HG03565 (cell line): ENCODE results near the gene ZBTB32.
"Not testable (repeated sequence)": the region's sequence is repeated elsewhere in the genome, so short reads cannot be mapped to it uniquely, and the experiment has no call there.

Experiments
- ATAC-seq: cut with Tn5 transposase; IDR thresholded peaks from one replicate; pipeline ENCODE4 v1.9.1; 2021; ENCODE audit warnings: mild to moderate bottlenecking, moderate library complexity; ENCODE audit not compliant: unreplicated experiment

Gene ZBTB32

DNA sequence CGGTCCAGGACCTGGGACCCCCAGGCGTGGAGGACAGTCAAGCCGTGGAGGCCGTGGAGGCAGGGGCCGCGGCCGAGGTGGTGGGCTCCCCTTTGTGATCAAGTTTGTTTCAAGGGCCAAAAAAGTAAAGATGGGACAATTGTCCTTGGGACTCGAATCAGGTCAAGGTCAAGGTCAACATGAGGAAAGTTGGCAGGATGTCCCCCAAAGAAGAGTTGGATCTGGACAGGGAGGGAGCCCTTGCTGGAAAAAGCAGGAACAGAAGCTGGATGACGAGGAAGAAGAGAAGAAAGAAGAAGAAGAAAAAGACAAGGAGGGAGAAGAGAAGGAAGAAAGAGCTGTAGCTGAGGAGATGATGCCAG, 15.8 kb downstream of the ZBTB32 start:
- no peak for ATAC-seq

DNA sequence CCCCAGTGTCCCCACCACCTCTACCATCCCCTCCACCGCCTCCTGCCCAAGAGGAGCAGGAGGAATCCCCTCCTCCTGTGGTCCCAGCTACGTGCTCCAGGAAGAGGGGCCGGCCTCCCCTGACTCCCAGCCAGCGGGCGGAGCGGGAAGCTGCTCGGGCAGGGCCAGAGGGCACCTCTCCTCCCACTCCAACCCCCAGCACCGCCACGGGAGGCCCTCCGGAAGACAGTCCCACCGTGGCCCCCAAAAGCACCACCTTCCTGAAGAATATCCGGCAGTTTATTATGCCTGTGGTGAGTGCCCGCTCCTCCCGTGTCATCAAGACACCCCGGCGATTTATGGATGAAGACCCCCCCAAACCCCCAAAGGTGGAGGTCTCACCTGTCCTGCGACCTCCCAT, 16.3 kb downstream of the ZBTB32 start:
- no peak for ATAC-seq

DNA sequence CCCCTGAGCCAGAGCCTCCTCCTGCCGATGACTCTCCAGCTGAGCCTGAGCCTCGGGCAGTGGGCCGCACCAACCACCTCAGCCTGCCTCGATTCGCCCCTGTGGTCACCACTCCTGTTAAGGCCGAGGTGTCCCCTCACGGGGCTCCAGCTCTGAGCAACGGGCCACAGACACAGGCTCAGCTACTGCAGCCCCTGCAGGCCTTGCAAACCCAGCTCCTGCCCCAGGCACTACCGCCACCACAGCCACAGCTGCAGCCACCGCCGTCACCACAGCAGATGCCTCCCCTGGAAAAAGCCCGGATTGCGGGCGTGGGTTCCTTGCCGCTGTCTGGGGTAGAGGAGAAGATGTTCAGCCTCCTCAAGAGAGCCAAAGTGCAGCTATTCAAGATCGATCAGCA, 17.0 kb downstream of the ZBTB32 start:
- ATAC-seq: no peak

DNA sequence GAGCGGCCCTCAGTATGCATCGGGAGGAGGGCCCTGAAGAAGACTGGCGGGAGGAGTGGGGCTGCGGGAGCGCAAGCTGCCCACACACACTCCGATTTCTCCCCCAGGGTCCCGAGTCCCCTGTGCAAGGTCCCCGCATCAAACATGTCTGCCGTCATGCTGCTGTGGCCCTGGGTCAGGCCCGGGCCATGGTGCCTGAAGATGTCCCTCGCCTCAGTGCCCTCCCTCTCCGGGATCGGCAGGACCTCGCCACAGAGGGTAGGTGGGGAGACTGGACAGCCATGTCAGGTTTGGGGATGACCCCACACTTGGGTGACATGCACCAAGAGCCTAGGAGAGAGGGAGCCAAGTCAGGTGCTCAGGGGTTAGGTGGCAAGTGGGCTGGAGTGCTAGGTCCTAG, 18.1 kb downstream of the ZBTB32 start:
- ATAC-seq: no peak

DNA sequence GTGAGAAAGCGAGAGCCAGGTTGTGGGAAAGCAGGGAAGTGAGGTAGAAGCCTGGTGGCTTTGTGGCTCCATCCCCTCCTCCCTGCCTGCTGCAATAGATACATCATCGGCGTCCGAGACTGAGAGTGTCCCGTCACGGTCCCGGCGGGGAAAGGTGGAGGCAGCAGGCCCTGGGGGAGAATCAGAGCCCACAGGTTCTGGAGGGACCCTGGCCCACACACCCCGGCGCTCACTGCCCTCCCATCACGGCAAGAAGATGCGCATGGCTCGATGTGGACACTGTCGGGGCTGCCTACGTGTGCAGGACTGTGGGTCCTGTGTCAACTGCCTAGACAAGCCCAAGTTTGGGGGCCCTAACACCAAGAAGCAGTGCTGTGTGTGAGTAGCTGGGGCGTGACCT, 18.5 kb downstream of the ZBTB32 start:
- ATAC-seq: no peak

DNA sequence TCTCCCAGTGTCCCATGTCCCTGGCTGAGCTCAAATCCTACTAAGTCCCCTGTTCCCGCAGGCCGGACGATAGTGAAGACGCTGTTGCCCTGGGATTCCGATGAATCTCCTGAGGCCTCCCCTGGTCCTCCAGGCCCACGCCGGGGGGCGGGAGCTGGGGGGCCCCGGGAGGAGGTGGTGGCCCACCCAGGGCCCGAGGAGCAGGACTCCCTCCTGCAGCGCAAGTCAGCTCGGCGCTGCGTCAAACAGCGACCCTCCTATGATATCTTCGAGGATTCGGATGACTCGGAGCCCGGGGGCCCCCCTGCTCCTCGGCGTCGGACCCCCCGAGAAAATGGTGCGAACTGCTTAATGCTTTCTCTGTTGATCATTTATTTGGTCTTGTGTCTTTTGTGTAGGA, 19.3 kb downstream of the ZBTB32 start:
- no peak for ATAC-seq

DNA sequence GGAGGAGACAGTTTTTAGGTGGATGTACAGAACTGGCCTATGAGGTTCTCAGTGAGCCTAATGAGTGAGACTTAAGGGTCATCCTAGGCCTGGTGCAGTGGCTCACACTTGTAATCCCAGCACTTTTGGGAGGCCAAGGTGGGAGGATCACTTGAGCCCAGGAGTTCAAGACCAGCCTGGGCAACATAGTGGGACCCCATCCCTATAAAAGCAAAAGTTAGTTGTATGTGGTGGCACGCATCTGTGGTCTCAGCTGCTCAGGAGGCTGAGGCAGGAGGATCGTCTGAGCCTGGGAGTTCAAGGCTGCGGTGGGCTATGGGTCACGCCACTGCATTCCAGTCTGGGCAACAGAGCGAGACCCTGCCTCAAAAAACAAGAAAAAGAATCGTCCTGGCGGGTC, 19.8 kb downstream of the ZBTB32 start:
- ATAC-seq: not testable (repeated sequence)

DNA sequence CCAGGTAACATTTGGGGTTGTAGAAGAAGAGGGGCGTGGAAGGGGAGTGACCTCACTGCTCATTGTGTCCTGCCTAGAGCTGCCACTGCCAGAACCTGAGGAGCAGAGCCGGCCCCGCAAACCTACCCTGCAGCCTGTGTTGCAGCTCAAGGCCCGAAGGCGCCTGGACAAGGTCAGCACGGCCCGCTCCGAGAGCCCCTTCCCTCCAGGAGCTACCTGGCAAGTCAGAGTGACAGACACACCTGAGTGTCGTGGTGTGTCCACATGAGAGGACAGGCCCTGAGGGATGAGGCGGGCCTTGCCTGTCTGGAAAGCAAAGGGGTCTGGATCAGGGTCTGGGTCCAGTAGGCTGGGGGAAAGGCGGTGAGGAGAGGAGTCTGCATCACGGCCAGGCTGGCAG, 20.2 kb downstream of the ZBTB32 start:
- no peak for ATAC-seq

DNA sequence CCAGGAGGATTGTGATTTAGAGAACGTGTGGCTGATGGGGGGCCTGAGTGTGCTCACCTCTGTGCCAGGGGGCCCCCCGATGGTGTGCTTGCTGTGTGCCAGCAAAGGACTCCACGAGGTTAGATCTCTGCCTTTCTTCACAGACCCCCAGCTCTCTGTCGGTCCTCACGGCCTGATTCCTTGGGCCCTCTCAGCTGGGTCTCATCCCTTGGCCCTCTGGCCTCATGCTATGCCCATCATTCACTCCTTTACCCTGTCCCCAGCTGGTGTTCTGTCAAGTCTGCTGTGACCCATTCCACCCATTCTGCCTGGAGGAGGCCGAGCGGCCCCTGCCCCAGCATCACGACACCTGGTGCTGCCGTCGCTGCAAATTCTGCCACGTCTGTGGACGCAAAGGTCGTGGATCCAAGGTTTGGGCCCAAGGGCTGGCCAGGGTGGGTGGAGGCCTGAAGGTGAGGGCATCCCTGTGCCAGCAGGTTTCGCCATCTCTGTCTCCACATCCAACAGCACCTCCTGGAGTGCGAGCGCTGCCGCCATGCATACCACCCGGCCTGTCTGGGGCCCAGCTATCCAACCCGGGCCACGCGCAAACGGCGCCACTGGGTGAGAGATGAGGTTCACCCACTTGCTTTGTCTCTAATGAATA, 21.0 kb downstream of the ZBTB32 start:
- ATAC-seq: no peak

DNA sequence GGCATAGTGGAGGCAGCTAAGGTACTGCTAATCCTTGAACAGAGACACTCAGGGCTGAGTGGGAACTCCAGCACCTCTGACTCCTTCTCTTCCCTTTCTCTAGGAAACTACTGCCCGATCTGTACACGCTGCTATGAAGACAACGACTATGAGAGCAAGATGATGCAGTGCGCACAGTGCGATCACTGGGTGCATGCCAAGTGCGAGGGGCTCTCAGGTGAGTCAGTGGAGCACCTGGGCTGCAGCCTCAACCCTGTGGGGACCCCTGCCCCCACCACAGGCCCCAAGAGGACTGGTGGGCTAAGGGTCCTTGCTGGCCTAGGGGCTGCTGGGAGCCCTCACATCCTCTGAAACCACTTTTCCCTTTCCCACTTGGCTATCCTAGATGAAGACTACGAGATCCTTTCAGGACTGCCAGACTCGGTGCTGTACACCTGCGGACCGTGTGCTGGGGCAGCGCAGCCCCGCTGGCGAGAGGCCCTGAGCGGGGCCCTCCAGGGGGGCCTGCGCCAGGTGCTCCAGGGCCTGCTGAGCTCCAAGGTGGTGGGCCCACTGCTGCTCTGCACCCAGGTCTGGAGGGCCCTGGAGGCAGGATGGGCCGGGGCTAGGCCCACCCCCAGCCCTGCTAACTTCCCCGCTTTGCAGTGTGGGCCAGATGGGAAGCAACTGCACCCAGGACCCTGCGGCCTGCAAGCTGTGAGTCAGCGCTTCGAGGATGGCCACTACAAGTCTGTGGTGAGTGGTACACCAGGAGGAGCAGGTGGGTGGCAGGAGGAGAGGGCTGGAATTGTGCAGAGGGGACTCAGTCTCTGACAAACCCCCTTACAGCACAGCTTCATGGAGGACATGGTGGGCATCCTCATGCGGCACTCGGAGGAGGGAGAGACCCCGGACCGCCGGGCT, 22.9 kb downstream of the ZBTB32 start:
- ATAC-seq: no peak

DNA sequence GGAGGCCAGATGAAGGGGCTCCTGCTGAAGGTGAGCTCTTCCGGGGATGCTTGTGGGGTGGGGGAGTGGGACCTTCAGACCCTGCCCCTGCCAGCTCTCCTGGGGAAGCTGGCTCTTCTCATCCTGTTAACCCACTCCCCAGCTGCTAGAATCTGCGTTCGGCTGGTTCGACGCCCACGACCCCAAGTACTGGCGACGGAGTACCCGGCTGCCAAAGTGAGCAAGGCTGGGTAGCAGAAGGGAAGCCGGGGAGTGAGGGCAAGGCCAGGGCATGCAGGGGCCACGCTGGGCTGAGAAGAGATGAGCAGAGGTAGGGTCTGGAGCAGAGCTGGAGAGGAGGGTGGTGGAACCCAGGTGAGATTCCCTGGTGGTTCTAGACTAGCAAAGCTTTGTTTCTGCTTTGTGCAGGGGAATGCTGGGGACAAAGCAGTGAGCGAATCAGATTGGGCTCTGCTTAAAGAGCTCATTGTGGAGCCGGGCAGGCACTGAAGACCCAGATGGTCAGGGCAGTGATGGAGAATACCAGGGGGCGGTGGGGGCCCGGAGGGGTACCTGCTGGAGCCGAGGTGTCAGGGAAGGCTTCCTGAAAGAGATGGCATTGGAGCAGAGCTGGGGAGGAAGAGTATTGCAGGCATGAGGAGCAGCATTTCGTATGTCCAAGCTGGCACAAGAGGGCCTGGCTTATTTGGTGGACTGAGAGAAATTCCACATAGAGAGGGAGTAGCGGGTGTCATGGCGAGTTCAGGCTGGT, 23.8 kb downstream of the ZBTB32 start:
- ATAC-seq: no peak

DNA sequence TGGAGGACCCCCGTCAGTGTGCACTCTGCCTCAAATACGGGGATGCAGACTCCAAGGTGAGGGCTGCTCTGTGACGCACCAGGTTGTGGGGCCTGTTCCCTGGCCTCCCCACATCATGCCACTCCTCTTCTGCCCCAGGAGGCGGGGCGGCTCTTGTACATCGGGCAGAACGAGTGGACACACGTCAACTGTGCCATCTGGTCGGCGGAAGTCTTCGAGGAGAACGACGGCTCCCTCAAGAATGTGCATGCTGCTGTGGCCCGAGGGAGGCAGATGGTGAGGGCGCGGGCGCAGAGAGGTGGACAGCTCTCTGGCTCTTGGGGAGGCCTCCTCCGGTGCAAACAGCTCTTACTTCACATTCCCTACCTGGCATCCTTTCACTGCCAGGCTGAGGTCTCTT, 24.7 kb downstream of the ZBTB32 start:
- ATAC-seq: no peak

DNA sequence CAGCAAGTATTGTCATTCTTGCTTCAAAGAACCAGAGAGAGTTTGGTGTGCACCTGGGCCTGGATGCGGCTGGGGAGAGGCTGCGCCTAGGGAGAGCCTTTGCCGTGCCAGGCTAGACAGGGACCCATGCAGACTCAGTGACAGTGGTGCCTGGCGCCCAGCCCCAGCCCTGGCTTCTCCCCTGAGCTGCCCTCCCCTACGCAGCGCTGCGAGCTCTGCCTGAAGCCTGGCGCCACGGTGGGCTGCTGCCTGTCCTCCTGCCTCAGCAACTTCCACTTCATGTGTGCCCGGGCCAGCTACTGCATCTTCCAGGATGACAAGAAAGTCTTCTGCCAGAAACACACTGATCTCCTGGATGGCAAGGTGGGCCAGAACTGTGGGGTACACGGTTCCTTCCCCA, 25.4 kb downstream of the ZBTB32 start:
- no peak for ATAC-seq

DNA sequence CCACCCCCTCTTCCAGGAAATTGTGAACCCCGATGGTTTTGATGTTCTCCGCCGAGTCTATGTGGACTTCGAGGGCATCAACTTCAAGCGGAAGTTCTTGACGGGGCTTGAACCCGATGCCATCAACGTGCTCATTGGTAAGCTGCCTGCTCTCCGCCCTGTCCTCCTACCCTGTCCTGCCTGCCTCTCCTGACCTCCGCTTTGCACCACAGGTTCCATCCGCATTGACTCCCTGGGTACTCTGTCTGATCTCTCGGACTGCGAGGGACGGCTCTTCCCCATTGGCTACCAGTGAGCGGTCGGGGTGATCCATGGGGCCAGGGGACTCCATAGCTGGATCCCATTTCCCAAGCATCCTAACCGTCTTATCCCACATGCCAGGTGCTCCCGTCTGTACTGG, 26.0 kb downstream of the ZBTB32 start:
- no peak for ATAC-seq

DNA sequence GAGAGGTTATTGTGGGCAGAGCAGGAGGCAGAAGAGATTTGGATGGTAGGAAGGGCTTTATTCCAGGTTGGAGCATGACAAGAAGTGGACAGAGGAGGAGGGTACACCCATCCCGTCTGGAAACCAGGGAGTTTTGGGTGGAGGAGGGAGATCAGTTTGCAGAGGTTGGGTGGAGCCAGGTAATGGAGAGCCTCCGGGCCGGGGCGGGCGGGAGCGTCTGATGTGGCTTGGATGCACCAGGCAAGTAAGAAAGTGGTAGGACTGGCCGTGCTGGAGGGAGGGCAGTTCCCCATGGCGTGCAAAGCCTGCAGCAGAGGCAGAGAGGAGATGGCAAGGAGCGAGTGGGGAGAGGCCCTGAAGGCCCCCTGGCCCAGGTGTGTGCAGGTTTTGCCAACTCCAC, 27.0 kb downstream of the ZBTB32 start:
- no peak for ATAC-seq

DNA sequence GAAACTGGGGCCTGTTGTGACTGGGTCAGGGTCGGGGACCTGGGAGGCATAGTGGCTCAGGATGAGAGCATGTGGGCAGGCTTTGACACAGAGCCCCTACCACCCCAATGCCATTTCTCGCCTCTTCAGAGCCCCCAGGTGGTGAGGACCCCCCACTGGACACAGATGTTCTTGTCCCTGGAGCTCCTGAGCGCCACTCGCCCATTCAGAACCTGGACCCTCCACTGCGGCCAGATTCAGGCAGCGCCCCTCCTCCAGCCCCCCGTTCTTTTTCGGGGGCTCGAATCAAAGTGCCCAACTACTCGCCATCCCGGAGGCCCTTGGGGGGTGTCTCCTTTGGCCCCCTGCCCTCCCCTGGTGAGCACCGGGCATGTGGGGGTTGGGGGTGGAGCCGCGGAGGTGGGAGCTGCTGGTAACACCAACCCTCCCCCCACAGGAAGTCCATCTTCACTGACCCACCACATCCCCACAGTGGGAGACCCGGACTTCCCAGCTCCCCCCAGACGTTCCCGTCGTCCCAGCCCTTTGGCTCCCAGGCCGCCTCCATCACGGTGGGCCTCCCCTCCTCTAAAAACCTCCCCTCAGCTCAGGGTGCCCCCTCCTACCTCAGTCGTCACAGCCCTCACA, 27.5 kb downstream of the ZBTB32 start:
- ATAC-seq: no peak

DNA sequence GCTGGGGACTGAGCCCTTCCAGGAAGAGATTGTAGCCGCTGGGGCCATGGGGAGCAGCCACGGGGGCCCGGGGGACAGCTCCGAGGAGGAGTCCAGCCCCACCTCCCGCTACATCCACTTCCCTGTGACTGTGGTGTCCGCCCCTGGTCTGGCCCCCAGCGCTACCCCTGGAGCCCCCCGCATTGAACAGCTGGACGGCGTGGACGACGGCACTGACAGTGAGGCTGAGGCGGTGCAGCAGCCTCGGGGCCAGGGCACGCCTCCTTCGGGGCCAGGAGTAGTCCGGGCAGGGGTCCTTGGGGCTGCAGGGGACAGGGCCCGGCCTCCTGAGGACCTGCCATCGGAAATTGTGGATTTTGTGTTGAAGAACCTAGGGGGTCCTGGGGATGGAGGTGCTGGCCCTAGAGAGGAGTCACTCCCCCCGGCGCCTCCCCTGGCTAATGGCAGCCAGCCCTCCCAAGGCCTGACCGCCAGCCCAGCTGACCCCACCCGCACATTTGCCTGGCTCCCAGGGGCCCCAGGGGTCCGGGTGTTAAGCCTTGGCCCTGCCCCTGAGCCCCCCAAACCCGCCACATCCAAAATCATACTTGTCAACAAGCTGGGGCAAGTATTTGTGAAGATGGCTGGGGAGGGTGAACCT, 28.3 kb downstream of the ZBTB32 start:
- ATAC-seq: no peak

DNA sequence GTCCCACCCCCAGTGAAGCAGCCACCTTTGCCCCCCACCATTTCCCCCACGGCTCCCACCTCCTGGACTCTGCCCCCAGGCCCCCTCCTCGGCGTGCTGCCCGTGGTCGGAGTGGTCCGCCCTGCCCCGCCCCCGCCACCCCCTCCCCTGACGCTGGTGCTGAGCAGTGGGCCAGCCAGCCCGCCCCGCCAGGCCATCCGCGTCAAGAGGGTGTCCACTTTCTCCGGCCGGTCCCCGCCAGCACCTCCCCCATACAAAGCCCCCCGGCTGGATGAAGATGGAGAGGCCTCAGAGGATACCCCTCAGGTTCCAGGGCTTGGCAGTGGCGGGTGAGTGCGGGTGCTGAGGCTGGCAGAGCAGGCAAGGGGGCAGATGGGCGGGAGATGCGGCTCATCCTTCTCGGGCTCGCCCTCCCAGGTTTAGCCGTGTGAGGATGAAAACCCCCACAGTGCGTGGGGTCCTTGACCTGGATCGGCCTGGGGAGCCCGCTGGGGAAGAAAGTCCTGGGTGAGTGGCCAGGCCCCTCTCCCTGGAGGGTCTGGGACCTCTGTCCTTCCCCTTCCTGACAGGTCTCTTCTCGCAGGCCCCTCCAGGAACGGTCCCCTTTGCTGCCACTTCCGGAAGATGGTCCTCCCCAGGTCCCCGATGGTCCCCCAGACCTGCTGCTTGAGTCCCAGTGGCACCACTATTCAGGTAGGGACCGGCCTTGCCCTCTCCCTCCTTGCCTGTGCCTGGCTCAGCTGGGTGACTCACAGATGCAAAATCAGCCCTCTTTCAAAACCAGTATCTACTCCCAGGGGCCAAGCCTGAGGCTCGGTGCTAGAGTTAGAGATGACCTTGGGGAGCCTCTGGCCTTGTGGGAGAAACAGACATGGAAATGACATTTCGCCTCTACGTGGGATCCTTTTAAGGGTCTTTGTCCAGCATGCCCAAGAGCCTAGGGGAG, 29.1 kb downstream of the ZBTB32 start:
- no peak for ATAC-seq

DNA sequence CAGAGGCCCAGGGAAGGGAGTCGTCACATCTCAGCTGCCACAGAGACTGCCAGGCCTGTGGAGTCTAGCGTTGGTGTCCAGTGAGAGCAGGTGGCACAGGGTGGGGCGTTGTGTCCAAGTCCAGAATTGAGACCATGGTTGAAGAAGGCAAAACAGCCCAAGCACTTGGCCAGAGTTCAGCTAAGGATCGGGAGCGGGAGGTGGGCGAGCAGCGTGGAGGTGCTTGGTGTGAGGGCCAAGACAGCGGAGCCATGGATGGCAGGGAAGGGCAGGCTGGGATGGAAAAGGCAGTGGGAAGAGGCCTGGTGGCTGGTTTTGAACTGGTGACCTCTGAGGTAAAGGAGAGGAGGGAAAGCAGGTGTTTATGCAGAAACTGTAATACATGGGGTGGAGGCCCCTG, 29.9 kb downstream of the ZBTB32 start:
- ATAC-seq: no peak

DNA sequence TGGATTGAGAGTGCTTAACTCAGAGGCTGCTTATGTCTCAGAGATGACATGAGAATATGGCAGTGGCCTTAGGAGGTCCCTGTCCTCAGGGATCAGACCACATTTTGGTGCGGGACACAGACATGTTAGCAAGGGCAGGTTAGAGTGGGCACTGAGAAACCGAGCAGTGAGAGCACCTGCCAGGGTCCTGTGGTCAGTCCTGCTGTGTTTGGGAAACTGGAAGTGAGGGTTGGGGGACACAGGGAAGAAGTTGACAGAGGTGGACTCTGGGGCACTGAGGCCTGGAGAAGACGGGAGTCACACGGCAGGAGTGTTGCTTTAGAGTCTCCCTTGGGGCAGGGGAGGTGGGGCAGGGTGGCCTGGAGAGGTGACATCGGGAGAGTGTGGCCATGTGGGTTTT, 30.5 kb downstream of the ZBTB32 start:
- ATAC-seq: no peak
